ENCODE data around the gene SELENOF. TPM values are rescaled to one million over a fixed set of nuclear protein-coding genes. Genes with fewer than 3 reads are reported as not detected.

Gene SELENOF
- total and polyA plus RNA-seq, 2 of the 13 experiments (the other 11 are each of a cell fraction or from before 2014, with no cell fraction given): 133 to 163 TPM

- TF ChIP-seq POGK (CRISPR knock-in tag; conservative IDR thresholded peaks at IDR 0.05) (no peak), TOE1 (CRISPR knock-in tag; IDR thresholded peaks at IDR 0.05) (no peak), DMAP1 (CRISPR knock-in tag; IDR thresholded peaks at IDR 0.05) (no peak; the same call in 1 of the 2 replicates), ZNF567 (CRISPR knock-in tag; IDR thresholded peaks at IDR 0.05; ENCODE audit: borderline replicate concordance) (no peak), ETV6 (CRISPR knock-in tag; conservative IDR thresholded peaks at IDR 0.05) (no peak), ZNF766 (CRISPR knock-in tag; IDR thresholded peaks at IDR 0.05; ENCODE audit: borderline replicate concordance) (no peak), RERE (CRISPR knock-in tag; IDR thresholded peaks at IDR 0.05; ENCODE audit: low read depth) (no peak), ELK4 (CRISPR knock-in tag; IDR thresholded peaks at IDR 0.05; ENCODE audit: borderline replicate concordance) (no peak), TIGD3 (CRISPR knock-in tag; IDR thresholded peaks at IDR 0.05; ENCODE audit: borderline replicate concordance) (no peak), POLR2A (IDR thresholded peaks at IDR 0.05; ENCODE audit: insufficient read depth in 1 of 2, low read depth in 2 of 2, low read length in 2 of 2) (peak in 1 of 2 experiments; percentile 60; a peak in 2 of 4 replicates), ZFP36 (IDR thresholded peaks at IDR 0.05; ENCODE audit: borderline replicate concordance, low read depth, low read length, partially characterized antibody) (no peak), KLF6 (CRISPR knock-in tag; IDR thresholded peaks at IDR 0.05) (no peak), PAWR (CRISPR knock-in tag; IDR thresholded peaks at IDR 0.05; ENCODE audit: borderline replicate concordance) (no peak), MYPOP (CRISPR knock-in tag; IDR thresholded peaks at IDR 0.05) (no peak), MEIS1 (CRISPR knock-in tag; IDR thresholded peaks at IDR 0.05; ENCODE audit: borderline replicate concordance) (no peak), AHR (CRISPR knock-in tag; IDR thresholded peaks at IDR 0.05) (no peak), ZNF598 (CRISPR knock-in tag; IDR thresholded peaks at IDR 0.05; ENCODE audit: borderline replicate concordance) (no peak), ZNF431 (CRISPR knock-in tag; IDR thresholded peaks at IDR 0.05; ENCODE audit: borderline replicate concordance, low read depth) (0 out of 2 replicates have a peak, but pooled peaks have one; percentile 2)
Measured at GRCh38 chr1:86914998-86915736, 1.2 kb upstream of the SELENOF start (continued).
